ELF-1 (cell line): ENCODE data around the gene RFTN1.

Experiments
- DNase-seq: peaks from one replicate; pipeline ENCODE4 v3.0.0-alpha.2; 2016; ENCODE audit warnings: low read depth, low spot score

The RFTN1 gene

DNA sequence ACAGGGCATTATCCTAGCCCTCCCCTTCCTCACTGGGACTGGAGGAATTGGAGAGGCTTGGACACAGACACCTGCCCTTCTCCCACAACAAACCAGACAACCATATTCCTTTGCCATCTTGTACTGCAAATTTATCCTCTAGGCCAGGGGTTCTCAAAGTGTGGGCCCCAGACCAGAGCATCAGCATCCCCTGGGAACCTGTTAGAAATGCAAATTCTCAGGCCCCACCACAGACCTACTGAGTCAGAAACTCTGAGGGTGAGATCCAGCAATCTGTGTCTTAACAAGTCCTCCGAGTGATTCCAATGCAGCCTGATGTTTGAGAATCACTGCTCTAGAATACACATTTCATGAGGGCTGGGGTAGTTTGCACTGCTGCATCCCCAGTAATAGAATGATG lies 133.1 kb downstream of the RFTN1 start:
- no peak for DNase-seq

DNA sequence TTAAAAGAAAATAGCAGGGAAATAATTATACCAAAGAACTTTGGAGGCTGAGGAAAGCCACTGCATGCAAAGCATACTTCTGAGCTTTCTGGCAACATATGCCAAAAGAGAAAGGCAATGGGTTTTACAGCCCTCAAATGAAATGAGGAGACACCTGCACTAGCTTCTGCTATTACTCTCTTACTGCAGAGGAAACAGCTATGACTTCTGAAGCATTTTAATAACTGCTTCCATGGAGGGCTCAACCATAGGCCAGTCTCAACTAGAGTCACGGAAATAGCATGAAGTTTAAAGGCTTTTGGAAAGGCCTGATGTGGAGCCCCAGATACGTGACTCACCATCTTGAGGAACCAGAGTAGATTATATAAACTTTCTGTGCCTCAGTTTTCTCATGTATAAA lies 133.7 kb downstream of the RFTN1 start:
- DNase-seq = no peak

DNA sequence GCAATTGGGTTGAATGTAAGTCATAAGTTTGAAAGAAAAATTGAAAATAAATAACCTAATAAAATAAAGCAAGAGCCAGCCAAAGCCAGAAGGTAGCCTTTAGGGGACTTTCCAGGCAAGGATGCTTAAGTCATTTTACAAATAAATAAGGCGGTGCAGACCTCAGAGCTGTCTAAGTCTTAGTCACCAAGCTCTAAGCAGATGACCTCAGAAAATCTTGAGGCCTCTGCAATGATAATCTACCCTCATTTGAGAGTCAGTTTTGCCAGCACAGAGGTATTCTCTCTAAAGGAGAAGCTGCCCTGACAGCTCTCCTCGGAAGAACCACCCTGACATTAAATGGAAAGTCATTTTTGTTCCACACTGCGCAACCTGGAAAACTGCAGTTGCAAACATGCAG lies 134.6 kb downstream of the RFTN1 start:
- DNase-seq = no peak

DNA sequence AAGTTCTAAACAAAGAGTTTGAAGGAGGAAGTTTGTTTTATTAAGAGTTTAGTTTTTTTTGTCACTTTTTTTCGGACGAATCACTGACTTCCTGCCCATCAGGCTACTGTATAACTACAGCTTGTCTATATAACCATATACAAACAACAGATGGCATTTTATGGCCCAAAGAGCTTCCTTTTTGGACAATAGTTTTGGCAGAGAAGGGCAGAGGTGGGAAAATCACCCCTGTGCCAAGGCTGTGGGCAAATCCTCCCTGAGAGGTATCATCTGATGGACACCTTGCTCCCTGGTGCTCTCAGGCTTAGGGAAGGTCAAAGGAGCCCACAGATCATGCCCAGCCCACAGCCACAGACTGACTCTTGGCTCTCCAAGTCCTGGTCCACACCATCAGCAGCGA lies 135.1 kb downstream of the RFTN1 start:
- no peak for DNase-seq

DNA sequence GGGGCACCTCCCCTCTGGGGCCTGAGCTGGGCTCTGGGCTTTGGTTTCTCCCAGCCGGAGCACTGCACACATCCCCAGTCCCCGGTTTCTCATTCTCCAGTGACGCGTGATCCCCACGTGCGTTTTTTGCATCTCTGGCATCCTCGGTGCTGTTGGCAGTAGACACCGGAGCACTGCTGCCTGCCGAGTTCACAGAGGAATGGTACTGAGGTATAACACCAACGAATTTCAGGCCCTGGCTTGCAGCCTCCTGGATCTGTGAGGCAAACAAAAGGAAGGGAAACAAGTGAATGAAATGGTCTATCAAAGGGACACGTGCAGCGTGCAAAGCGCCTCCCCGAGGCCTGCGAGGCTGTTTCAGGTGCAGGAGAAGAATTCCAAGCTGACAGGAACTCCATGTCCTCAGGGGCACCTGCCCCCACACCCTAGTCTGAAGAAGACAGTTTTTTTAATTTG lies 135.6 kb downstream of the RFTN1 start:
- peak; percentile 12 for DNase-seq

DNA sequence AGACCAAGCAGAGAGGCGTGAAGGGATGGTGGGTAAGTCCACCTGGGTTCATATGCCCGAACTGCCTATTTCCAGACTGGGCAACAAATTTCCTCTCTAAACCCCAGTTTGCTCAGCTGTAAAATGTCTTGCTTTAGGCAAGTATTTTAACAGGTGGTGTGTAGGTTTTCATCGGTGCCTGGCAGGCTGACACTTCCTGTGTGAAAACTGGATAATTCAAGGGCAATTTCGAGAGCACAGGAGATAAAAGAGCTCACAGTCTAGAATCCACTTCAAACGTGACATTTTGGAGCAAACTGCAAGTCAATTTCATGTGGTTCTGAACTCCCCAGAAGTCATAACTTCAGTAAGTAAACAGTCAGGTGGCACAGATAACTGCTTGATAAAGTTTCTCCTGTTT lies 136.3 kb downstream of the RFTN1 start:
- no peak for DNase-seq

DNA sequence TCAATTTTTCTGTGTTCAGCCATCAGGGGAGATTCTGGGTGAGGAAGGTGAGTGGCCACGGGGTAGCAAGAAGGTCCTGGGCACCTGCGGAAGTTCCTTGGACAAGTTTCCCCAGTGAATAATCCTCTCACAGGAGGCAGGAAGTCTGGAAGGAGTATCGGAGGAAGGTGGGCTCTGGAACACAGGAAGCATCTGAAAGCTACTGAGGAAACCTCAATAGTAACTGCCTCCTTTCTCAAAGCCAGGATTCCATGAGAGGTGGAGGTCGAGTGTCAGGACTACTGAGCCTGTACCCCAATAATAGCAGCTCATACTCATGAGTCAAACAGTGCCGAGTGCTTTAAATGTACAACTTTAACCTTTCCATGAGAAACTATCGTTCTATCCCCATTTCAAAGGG lies 137.6 kb downstream of the RFTN1 start:
- DNase-seq = no peak

DNA sequence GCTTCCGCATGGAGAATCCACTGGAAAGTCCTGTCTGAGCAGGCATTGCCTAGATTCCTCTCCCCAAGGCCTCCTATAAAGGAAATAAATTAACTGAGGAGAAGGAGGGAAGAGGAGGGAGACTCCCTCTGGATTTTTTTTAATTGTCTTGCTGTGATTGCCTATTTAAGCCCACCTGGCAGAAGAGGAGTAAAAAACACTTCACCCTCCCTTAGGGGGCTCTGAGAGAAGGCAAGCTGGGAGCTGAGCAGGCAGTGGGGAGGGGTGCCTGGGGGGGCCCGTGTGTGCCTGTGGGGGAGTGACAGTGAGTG lies 138.6 kb downstream of the RFTN1 start:
- DNase-seq = no peak

DNA sequence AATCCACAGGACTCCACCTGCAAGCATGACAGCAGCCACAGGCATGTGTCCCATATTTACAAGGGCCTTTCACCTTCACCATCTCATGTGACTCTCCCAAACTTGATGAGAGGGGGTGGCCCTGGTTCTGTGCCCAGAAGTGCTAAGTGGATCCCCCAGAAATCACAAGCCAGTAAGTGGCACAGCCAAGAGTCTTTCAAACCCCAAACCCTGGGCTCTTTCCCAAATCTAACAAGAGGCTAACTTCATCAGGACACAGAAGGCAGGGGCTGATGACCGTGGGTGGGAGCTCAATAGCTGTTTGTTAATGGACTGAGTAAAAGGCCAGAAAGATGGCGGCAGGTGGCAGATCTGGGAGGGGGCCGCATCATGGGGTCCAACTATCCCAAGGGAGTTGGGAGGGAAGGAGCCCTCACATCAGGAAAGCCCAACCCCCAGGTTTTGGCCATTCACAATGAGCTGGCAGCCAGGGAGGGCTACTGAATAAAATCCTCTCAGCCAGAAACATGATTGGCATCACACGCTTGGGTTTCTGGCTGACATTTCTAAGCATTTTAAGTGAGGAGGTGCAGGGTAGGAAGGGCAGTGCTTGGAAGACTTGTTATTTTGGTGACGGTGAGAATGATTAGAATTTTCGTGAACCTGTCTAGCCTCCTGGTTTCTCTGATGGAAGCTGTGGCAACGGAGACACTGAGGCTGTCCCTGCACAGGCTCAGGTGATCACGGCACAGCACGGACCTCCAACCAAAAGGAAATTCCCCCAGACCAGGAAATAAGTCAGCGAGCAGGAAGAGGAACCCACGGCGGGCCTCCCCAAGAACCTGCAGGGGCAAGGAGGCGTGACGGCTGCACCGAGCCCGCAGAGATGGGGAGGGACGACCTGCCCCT lies 139.2 kb downstream of the RFTN1 start:
- DNase-seq = no peak

DNA sequence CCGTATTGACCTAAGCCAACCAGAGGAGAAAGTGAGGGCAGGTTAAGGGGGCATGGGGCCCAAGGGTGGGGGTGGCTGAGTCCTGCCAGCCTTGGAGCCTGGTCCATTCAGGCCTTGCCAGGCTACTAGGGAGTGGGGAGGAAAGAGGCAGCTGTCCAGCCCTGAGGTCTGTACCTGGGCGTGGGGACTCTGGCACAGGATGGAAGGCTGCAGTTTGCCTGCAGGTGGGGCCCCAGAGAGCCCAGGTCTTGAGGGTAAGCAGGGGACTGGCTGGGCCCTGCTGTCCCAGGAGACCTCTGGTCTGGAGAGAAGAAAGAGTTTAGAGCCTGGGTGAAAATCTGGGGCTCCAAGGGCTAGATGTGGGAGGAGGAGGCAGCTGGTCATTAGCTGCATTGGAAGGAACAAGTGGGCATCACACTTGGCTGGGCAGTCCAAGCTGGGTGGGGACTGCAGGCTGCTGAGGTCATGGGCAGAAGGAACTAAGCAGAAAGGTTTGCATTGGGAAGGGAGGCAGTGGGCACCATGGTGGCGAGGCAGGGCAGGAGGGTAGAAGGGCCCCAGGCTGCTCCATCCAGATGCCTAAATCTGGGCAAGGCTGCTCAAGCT lies 140.1 kb downstream of the RFTN1 start:
- DNase-seq = no peak

DNA sequence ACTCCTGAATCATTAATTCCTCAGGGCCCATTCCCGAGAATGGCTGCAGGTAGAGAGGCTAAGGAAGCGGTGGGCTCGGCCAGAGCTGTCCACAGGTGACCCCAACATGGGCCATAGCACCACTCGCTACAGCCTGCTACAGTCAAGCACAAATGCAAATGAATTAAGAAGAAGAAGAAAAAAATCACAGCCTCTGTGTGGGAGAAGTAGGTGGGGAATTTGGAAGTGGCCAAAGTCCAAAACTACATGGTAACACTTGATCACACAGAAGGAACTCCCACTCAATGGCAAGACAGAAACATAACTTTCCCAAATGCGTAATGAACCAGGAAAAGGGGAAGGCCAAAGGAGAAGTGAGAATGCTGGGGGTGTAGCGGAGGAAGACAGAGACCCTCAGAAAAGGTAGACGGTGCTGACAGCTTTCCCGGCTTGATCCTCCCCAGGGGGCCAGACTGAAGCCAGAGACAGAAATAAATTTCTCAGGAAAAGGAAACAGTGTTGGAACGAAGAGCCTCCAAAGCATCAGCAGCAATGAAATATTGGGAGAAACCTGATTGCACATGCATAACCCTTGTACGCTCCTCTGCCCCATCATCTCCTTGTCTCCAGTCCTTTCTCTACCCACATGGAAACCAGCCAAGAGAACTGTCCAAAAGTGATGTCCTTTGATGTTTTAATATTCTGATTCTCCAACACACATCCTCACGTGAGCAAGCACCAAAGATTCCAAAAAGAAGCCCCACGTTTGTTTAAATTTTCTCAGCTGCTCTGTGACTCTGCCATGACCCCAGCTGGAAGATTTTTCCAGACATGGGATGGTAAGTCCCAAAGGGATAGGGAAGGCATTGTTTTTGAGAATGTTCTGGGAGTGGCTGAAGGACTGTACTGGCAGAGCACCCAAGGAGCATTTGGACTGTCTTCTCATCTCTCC lies 140.9 kb downstream of the RFTN1 start:
- no peak for DNase-seq

DNA sequence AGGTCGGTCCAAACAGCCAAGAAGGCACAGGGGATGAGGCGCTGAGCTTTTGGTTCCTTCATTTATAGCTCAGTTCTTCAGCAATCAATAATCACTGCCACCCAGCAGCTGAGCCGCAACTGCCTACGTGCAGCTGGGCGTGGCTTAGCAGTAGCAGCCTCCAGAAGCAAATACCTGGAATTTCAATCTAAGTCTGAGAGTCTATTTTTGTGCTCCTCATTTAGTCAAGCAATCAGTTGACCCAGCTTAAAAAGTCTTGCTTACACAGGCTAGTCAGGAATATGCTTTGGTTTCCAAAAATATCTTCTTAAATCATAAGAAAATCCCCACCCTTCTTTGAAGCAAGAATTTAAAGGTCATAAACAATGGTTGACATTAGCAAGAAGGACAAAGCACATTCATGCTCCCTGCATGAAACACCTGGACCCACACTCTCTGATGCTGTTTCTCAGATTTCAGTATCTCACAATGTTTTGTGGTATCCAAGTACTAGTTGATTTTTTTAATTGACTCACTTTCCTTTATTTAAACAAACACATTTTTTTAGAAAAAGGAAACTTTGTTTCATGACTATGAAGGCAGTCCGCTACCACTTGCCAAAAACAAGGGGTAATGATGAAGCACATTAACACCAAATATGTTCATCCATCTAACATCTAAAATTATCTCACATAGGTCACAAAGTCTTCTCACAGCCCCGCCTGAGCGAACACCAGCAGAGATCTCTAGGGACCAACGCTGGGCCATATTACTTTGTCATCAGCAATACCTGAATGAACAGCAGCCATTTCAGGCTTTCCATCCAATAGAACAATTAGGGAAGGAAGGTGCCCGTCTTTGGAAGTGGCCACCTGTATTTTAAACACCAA lies 142.4 kb downstream of the RFTN1 start:
- DNase-seq = peak; percentile 24

DNA sequence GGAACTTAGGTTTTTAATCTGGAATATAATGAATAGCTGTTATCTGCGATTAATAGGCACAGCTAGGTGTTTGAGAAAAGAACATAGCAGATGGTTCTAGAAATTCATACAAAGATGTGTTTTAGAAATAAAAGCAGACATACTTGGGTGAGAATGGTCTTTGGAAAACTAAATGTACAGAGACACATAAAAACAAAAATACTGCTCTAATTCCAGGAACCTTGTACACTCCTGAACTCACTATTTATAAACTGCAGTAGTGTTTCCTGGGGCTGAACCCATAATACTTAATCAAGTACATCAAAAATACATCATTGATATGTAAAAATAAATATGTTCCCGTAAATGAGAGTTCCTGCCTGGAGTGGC lies 143.0 kb downstream of the RFTN1 start:
- DNase-seq = no peak

DNA sequence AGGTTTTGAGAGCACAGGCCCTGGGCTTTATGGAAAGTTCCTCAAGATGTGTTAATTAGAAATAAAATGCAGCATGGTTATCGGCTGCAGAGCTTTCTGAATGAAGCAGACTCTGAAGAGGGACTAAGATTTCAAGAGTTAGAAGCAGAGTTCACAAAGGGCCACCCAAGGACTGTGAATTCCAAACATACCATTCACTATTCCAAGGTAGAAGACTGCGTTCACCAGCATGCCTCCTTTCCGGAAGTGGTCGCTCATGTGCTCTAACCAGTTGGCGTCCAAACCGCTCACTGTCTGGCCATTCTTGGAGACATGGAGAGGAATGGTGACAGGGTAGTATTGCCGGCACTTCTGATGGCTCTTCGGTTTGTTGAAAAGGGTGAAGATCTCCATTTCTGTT lies 143.6 kb downstream of the RFTN1 start:
- DNase-seq = peak; percentile 71

DNA sequence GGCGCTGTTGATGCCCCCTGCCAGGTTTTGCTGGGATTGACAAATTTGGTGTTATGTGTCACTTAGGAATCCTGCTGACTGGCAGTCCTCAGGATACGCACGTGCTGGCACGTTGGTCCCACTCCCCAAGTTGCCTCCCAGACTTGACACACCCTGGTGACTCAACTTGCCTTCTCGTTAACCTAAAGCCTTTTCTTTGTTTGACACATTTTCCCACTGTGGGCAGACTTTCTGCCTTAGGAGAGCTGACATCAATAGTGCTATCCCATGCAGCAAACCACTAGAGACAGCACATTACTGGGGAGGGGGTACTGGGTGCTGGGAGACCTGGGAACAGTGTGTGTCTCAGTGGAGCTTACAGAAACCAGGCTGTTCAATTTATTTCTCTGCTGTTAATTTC lies 144.2 kb downstream of the RFTN1 start:
- DNase-seq = peak; percentile 60

DNA sequence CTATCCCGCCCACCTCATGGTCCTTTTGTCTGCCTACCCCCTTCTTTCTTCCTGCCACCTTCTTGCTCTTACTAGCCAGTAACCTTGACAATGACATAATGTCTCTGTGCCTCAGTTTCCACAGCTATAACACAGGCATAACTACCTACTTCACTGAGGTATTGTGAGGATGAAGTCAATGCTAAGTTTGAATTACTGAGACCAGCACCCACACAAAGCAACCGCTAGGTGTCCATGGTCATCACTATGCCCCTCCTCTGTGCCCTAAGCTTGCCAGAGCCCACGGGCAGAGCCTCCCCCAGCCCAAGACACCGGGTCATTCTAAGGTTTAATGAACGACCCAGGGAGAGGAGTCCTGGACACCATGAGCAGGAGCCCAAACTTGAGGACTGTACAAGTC lies 146.9 kb downstream of the RFTN1 start:
- peak; percentile 10 for DNase-seq

DNA sequence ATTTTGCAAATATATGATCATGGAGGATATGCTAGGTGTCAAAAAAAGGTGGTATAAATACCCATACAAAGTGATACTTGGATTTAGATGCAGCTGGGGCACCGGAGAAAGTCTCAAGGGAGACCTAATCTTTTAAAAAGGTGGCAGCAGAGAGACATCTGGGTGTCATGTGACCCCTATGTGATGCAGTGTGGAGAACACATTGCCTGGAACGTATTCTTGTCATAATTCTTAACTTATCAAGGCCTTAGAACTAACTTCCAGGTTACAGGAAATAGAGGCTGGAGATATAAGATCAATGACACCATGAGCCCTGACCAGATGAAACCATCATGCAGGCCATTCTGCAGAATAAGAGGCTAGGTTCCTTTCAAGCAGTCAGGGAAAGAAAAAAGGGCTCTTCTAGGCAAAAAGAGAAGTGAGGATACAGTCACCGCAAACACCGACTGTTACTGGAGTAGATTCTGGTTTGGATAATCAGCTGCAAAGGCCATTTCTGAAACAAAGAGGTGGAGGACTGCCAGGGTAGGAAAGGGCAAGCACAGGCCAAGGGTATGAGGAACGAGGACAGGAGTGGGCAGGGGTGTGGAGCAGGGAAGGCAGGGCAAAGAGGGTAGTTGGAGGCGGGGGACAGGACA lies 147.9 kb downstream of the RFTN1 start:
- no peak for DNase-seq

DNA sequence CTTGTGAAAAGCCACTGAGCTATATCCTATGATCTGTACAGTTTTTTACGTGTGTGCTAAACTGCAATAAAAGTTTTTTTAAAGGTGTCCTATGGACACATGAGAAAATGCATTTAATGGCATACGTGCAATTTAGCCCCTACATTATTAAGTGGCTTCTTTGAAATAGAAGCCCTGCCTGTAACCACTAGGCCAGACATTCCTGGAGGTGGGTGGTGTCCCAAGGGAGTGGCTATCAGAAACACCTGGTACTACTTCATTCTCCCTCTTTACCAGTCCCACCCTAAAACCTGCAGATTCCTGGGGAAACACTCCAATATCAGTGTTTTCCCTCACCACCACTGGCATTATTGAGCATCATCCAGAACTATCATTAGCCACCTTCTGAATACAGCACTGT lies 148.5 kb downstream of the RFTN1 start:
- DNase-seq = no peak

DNA sequence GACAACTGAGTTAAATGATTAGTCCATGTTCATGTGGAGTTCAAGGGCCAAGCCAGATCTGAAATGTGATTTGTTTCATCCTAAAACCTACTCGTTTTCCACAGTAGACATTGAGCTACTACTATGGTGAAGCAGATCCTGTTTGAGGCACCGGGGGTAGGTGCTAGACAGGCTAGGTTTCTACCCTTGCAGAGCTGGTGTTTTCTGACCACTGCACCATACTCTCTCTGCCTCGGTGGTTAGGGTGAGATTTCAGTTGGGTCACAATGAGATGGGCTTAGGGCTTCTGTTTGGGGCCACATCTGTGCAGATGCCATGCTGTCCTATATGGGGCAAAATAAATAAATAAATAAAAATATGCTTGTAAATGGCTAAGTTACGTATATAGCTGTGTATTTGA lies 149.2 kb downstream of the RFTN1 start:
- DNase-seq = no peak

DNA sequence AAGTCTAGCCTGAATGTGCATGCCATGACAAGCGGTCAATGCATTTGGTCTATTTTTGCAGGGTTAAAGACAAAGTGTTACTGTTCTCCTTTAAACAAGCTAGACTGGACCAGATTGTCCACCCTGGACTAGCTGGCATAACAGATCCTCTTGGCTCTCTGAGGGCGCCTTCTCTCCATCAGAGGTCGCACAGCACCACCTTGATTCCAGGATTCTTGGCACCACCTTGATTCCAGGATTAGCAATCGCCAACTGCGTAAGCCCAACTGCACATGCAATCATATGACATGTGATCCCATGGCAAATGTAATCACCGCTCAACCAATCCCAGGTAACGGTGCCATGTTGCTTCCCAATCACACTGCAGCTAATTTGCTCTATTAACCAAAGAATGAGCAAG lies 149.9 kb downstream of the RFTN1 start:
- no peak for DNase-seq

DNA sequence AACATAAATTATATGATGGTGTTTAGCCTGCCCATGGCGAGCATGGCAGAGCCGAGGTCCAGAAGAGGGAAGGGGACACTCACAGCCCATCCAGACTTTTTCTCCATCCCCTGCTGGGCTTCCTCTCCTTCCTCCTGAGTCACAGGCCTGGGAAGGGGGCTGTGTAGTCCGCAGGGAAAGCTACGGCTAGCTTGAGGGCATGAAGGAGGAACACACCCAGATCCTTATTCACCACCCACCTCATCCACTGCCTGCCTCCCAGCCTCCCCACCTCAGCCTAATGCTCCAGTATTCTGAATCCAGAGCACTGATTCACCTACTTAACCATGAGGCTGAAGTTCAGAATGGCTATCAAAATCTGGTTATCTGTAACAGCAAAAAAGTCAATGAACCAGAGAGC lies 150.7 kb downstream of the RFTN1 start:
- peak; percentile 37 for DNase-seq
